GM19193 (cell line): ENCODE measurements around the gene NBEA.

Experiments used
- POLR2A ChIP-seq: IDR thresholded peaks from 4 replicates; pipeline ENCODE4 v1.6.1; 2011; ENCODE audit not compliant: insufficient read depth, insufficient read length; ENCODE audit errors: extremely low read depth

NBEA gene

GRCh38 chr13:35617420-35617819, 675.4 kb downstream of the NBEA start:
- no peak for TF ChIP-seq POLR2A

GRCh38 chr13:35618565-35619083, 676.6 kb downstream of the NBEA start:
- no peak for TF ChIP-seq POLR2A

GRCh38 chr13:35621989-35622388, 679.9 kb downstream of the NBEA start:
- TF ChIP-seq POLR2A = no peak

GRCh38 chr13:35629026-35629425, 687.0 kb downstream of the NBEA start:
- no peak for TF ChIP-seq POLR2A

- no peak for TF ChIP-seq POLR2A
These were observed 688.6 kb downstream of the NBEA start for GRCh38 chr13:35630551-35631275.

GRCh38 chr13:35631666-35632065, 689.6 kb downstream of the NBEA start:
- TF ChIP-seq POLR2A = no peak

GRCh38 chr13:35643625-35644024, 701.6 kb downstream of the NBEA start:
- TF ChIP-seq POLR2A = no peak

- no peak for TF ChIP-seq POLR2A
These were observed 704.1 kb downstream of the NBEA start for GRCh38 chr13:35646056-35646774.

- TF ChIP-seq POLR2A = no peak
These were observed 706.1 kb downstream of the NBEA start for GRCh38 chr13:35648201-35648600.

GRCh38 chr13:35649162-35649561, 707.1 kb downstream of the NBEA start:
- TF ChIP-seq POLR2A = no peak

- TF ChIP-seq POLR2A = no peak
These were observed 717.7 kb downstream of the NBEA start for GRCh38 chr13:35659796-35660195.

- no peak for TF ChIP-seq POLR2A
These were observed 722.7 kb downstream of the NBEA start for GRCh38 chr13:35664747-35665146.

GRCh38 chr13:35669321-35669720, 727.3 kb downstream of the NBEA start:
- no peak for TF ChIP-seq POLR2A

- TF ChIP-seq POLR2A = no peak
These were observed 730.5 kb downstream of the NBEA start for GRCh38 chr13:35672611-35673010.

GRCh38 chr13:35675651-35676050, 733.6 kb downstream of the NBEA start:
- TF ChIP-seq POLR2A = no peak

- no peak for TF ChIP-seq POLR2A
These were observed 739.6 kb downstream of the NBEA start for GRCh38 chr13:35681685-35682084.
